GM10248 (cell line): ENCODE measurements around the gene CCDC167.

ENCODE experiments used
- CTCF ChIA-PET: fragments of 300-600 bp; sonication (Branson Sonifier 250); formaldehyde crosslinking; extraction: SDS; loops from one replicate; lab custom pipeline; 2021; ENCODE audit warnings: antibody characterized with exemption; lab: Yijun Ruan, JAX
- POLR2A ChIA-PET: fragments of 350-650 bp; sonication (Branson Sonifier 250); formaldehyde crosslinking; extraction: SDS; loops from one replicate; lab custom pipeline; 2020; ENCODE audit warnings: antibody characterized with exemption; lab: Yijun Ruan, JAX
- DNase-seq: peaks from one replicate; pipeline ENCODE4 v3.0.0; 2012; ENCODE audit errors: extremely low spot score
- CTCF ChIP-seq: IDR thresholded peaks from 2 replicates; pipeline ENCODE4 v1.5.1; 2012; ENCODE audit warnings: mild to moderate bottlenecking, low read depth; ENCODE audit errors: extremely low read depth, missing control alignments, control extremely low read depth

Gene CCDC167

GRCh38 chr6:37484786-37485170 is 14.9 kb downstream of the CCDC167 start:
- TF ChIP-seq CTCF = no peak
- no peak for DNase-seq
- POLR2A ChIA-PET = no interaction called here
- CTCF ChIA-PET = interaction anchor here (0.8 to 3.3 kb wide), 17 partner anchors 12 to 1009 kb away, joined by 3 to 20 read pairs (median 3); no protein-coding TSS in a partner anchor

- CTCF ChIA-PET = interaction anchor here (0.8 to 3.3 kb wide), 19 partner anchors 8 to 1010 kb away, joined by 3 to 20 read pairs (median 3); no protein-coding TSS in a partner anchor
These were observed 15.5 kb downstream of the CCDC167 start for GRCh38 chr6:37483917-37484785.

GRCh38 chr6:37483252-37483901 is 16.3 kb downstream of the CCDC167 start:
- POLR2A ChIA-PET = no interaction called here
- TF ChIP-seq CTCF = no peak
- no peak for DNase-seq
- CTCF ChIA-PET = interaction anchor here (0.8 to 3.3 kb wide), 6 partner anchors 9 to 209 kb away, joined by 3 to 20 read pairs (median 4); no protein-coding TSS in a partner anchor

More at GRCh38 chr6:37483917-37484785, 15.5 kb downstream of the CCDC167 start:
- TF ChIP-seq CTCF = peak; percentile 93
- POLR2A ChIA-PET = no interaction called here
- DNase-seq = peak; percentile 88

- CTCF ChIA-PET = interaction anchor here (1.0 to 3.3 kb wide), 5 partner anchors 10 to 210 kb away, joined by 4 to 20 read pairs (median 6); no protein-coding TSS in a partner anchor
- DNase-seq = no peak
- TF ChIP-seq CTCF = no peak
- POLR2A ChIA-PET = no interaction called here
These were observed 17.0 kb downstream of the CCDC167 start for GRCh38 chr6:37482606-37483251.

GRCh38 chr6:37481711-37482605 is 17.7 kb downstream of the CCDC167 start:
- POLR2A ChIA-PET = no interaction called here
- TF ChIP-seq CTCF = no peak
- no peak for DNase-seq
- CTCF ChIA-PET = interaction anchor here (0.7 to 3.3 kb wide), 5 partner anchors 9 to 84 kb away, joined by 3 to 20 read pairs (median 7); no protein-coding TSS in a partner anchor
